Spleen (tissue), 11 donors: ENCODE results near the gene PCBP3. TPM values are rescaled to one million over a fixed set of nuclear protein-coding genes. Genes with fewer than 3 reads are reported as not detected.
"Not testable (repeated sequence)": the region's sequence is repeated elsewhere in the genome, so short reads cannot be mapped to it uniquely, and the experiment has no call there.

Experiments
- DNase-seq: peaks from one replicate; pipeline ENCODE4 v3.0.0-alpha.2; 2020
- H3K27ac ChIP-seq, 8 donors: fragments of 200-600 bp; sonication (generic) in 7 of 8; 1 replicate in 4 of 8; 2 replicates in 4 of 8; pipeline versions ENCODE4 v1.5.0 to v1.8.0; 2016 to 2021; ENCODE audit warnings: inconsistent platforms in 4 of 8, mild to moderate bottlenecking in 4 of 8, moderate library complexity in 1 of 8
- H3K27me3 ChIP-seq, 7 donors: fragments of 200-600 bp; sonication (generic) in 6 of 7; replicated peaks in 1 of 7; 1 replicate in 4 of 7; 2 replicates in 3 of 7; pipeline versions ENCODE4 v1.5.0 to v1.8.0; 2016 to 2021; ENCODE audit warnings: inconsistent platforms in 3 of 7, mild to moderate bottlenecking in 1 of 7
- H3K36me3 ChIP-seq, 6 donors: fragments of 200-600 bp; sonication (generic) in 5 of 6; 1 replicate in 4 of 6; 2 replicates in 2 of 6; pipeline versions ENCODE4 v1.5.0 to v1.8.0; 2016 to 2021; ENCODE audit warnings: inconsistent platforms in 2 of 6
- H3K4me1 ChIP-seq, 6 donors: fragments of 200-600 bp; sonication (generic) in 5 of 6; 1 replicate in 3 of 6; 2 replicates in 3 of 6; pipeline versions ENCODE4 v1.5.0 to v1.8.0; 2016 to 2021; ENCODE audit warnings: inconsistent platforms in 3 of 6
- H3K4me3 ChIP-seq, 8 donors: fragments of 200-600 bp; sonication (generic) in 7 of 8; 1 replicate in 4 of 8; 2 replicates in 4 of 8; pipeline versions ENCODE4 v1.5.0 to v1.8.0; 2016 to 2021; ENCODE audit warnings: inconsistent platforms in 4 of 8, mild to moderate bottlenecking in 4 of 8, moderate library complexity in 2 of 8
- H3K9me3 ChIP-seq, 8 donors: fragments of 200-600 bp; sonication (generic) in 7 of 8; 1 replicate in 4 of 8; 2 replicates in 4 of 8; pipeline versions ENCODE4 v1.5.0 to v1.8.0; 2016 to 2021; ENCODE audit warnings: inconsistent platforms in 4 of 8
- POLR2A ChIP-seq, 3 donors: fragments of 450-650 bp; IDR thresholded peaks; one replicate each; pipeline ENCODE4 v1.5.1; 2017; ENCODE audit warnings: antibody characterized with exemption in 3 of 3, mild to moderate bottlenecking in 1 of 3
- POLR2AphosphoS5 ChIP-seq, 3 donors: sonication (generic); formaldehyde crosslinking; IDR thresholded peaks; one replicate each; pipeline ENCODE4 v1.5.1; 2017; ENCODE audit warnings: antibody characterized with exemption in 3 of 3
- WGBS, 5 donors: extraction: QIAGEN DNeasy Blood & Tissue Kit in 3 of 5; methylation state at CpG; one replicate each; pipeline versions ENCODE4 v1.1.5 to v1.1.7; 2013 to 2018; 5-methylcytosine and 5-hydroxymethylcytosine counted together
- intact Hi-C: fragments of 100-400 bp; cut with DNase I; formaldehyde crosslinking; loops from one replicate; pipeline ENCODE4 v1.15.0; 2023; ENCODE audit warnings: low total_unique reads
- polyA plus RNA-seq, 3 donors: library from polyadenylated mRNA; stranded (reverse); fragments of 200-250 nt; gene quantifications; one replicate each; pipeline ENCODE4 v1.2.1, GENCODE V29; 2013
- total RNA-seq, 7 donors: library from RNA; depleted of rRNA in 3 of 7; stranded (reverse); fragments of >200 nt in 3 of 7; fragmentation: NEBNext Ultra II Directional in 4 of 7; extraction: Animal tissue kit (Norgen Biotek cat#: 25700) in 4 of 7; gene quantifications; one replicate each; pipeline versions ENCODE4 v1.1.0 to v1.2.1, GENCODE V29; 2016 to 2021
- TF ChIP-seq, protein P1 (sequence below), 11 experiments: fragments of 200-600 bp in 7 of 11; fragments of 450-650 bp in 4 of 11; sonication (generic) in 4 of 11; IDR thresholded peaks in 8 of 11; conservative IDR thresholded peaks in 3 of 11; 1 replicate in 7 of 11; 2 replicates in 4 of 11; pipeline versions ENCODE4 v1.4.0 to v1.8.0; 2016 to 2021; ENCODE audit warnings: antibody characterized with exemption in 11 of 11, inconsistent platforms in 4 of 11, mild to moderate bottlenecking in 1 of 11
- donor health status: healthy with polysubstance abuse.
- donor health status: DM: no; HTN: no; CAD: no; lungs with moderate emphysema.
- donor health status: DM: no; HTN: no; CAD: no.
- donor health status: Bipolar disorder and iron deficiency.
- donor health status: healthy.
- donor health status: DM: no; HTN: no; CAD: no.
- donor health status: DM: yes; HTN: yes; CAD: no.

The PCBP3 gene
- total and polyA plus RNA-seq, 10 donors = 4.2 to 31.6 (median 15.2) TPM

DNA sequence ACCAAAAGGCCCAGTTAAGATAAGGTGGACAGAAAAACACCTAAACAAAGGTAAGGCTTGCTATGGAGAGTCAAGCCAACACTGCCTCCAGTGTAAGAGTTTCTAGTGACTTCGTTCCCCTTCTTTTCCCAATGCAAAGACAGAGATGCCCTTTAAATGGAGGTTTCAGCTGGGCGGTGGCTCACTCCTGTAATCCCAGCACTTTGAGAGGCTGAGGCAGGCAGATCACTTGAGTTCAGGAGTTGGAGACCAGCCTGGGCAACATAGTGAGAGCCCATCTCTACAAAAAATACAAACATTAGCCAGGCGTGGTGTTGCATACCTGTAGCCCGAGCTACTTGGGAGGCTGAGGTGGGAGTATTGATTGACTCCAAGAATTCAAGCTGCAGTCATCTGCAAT is 314.0 kb downstream of the PCBP3 start:
- peaks cover 0 to 3% (median 0%) of the 10 kb centered on the region in 6 donors for H3K4me1 ChIP-seq
- WGBS, 5 donors = 79 to 91% (median 83%) methylated on average over 4 of the region's 4 CpGs
- no peak for DNase-seq
- H3K27me3 ChIP-seq = peaks cover 0 to 46% (median 0%) of the 10 kb centered on the region in 7 donors
- no peaks in the 10 kb centered on the region for H3K36me3 ChIP-seq
- no peak overlapping the region for H3K4me3 ChIP-seq
- TF ChIP-seq POLR2A (IDR thresholded peaks at IDR 0.05) (no peak), POLR2AphosphoS5 (IDR thresholded peaks at IDR 0.05) (no peak)
- TF ChIP-seq, protein P1, sequence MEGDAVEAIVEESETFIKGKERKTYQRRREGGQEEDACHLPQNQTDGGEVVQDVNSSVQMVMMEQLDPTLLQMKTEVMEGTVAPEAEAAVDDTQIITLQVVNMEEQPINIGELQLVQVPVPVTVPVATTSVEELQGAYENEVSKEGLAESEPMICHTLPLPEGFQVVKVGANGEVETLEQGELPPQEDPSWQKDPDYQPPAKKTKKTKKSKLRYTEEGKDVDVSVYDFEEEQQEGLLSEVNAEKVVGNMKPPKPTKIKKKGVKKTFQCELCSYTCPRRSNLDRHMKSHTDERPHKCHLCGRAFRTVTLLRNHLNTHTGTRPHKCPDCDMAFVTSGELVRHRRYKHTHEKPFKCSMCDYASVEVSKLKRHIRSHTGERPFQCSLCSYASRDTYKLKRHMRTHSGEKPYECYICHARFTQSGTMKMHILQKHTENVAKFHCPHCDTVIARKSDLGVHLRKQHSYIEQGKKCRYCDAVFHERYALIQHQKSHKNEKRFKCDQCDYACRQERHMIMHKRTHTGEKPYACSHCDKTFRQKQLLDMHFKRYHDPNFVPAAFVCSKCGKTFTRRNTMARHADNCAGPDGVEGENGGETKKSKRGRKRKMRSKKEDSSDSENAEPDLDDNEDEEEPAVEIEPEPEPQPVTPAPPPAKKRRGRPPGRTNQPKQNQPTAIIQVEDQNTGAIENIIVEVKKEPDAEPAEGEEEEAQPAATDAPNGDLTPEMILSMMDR (IDR thresholded peaks at IDR 0.05 in 8 of 11, conservative IDR thresholded peaks at IDR 0.05 in 3 of 11) = no peak
- H3K27ac ChIP-seq = no peak overlapping the region
- H3K9me3 ChIP-seq = peaks cover 0 to 22% (median 7%) of the 10 kb centered on the region in 8 donors
- intact Hi-C loops = no loop called here

- H3K27ac ChIP-seq = peak overlapping the region in 2 of 8 donors; percentile 0 to 3
- peaks cover 0 to 46% (median 0%) of the 10 kb centered on the region in 7 donors for H3K27me3 ChIP-seq
- 28 to 48% (median 40%) methylated on average over 7 of the region's 7 CpGs for WGBS, 5 donors
- H3K9me3 ChIP-seq = peaks cover 0 to 23% (median 7%) of the 10 kb centered on the region in 8 donors
- H3K36me3 ChIP-seq = no peaks in the 10 kb centered on the region
- no peak for DNase-seq
- no peak for TF ChIP-seq POLR2AphosphoS5 (IDR thresholded peaks at IDR 0.05)
- TF ChIP-seq POLR2A (IDR thresholded peaks at IDR 0.05) = no peak
- peaks cover 0 to 3% (median 0%) of the 10 kb centered on the region in 6 donors for H3K4me1 ChIP-seq
- intact Hi-C loops = no loop called here
- no peak overlapping the region for H3K4me3 ChIP-seq
These were observed 314.6 kb downstream of the PCBP3 start for GRCh38 chr21:45957981-45958600.

DNA sequence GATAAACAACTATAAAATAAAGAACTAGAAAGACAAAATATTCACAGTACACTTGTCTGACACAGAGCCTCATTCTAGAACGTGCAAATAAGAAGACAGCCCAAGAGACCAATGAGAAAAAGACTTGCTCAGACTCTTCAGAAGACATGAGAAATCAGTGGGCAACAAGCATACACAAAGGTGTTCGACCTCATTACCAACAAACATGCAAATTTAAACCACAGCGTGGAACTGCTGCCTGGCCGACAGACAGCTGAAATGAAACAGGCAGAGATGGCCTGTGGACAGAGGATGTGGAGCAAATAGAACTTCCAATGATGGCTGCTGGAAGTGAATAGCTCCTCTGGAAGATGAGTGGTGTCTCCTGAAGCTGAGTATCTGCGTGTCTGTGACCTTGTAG is 315.7 kb downstream of the PCBP3 start:
- H3K4me3 ChIP-seq = no peak overlapping the region
- intact Hi-C loops = no loop called here
- no peak for DNase-seq
- no peak overlapping the region for H3K27ac ChIP-seq
- peaks cover 0 to 30% (median 11%) of the 10 kb centered on the region in 8 donors for H3K9me3 ChIP-seq
- WGBS, 5 donors = 44 to 66% (median 58%) methylated on average over 5 of the region's 5 CpGs
- peaks cover 0 to 3% (median 0%) of the 10 kb centered on the region in 6 donors for H3K4me1 ChIP-seq
- H3K27me3 ChIP-seq = peaks cover 0 to 46% (median 0%) of the 10 kb centered on the region in 7 donors
- no peaks in the 10 kb centered on the region for H3K36me3 ChIP-seq
- TF ChIP-seq POLR2AphosphoS5 (IDR thresholded peaks at IDR 0.05) (no peak), POLR2A (IDR thresholded peaks at IDR 0.05) (no peak)
- TF ChIP-seq, protein P1 (IDR thresholded peaks at IDR 0.05 in 8 of 11, conservative IDR thresholded peaks at IDR 0.05 in 3 of 11) = no peak

DNA sequence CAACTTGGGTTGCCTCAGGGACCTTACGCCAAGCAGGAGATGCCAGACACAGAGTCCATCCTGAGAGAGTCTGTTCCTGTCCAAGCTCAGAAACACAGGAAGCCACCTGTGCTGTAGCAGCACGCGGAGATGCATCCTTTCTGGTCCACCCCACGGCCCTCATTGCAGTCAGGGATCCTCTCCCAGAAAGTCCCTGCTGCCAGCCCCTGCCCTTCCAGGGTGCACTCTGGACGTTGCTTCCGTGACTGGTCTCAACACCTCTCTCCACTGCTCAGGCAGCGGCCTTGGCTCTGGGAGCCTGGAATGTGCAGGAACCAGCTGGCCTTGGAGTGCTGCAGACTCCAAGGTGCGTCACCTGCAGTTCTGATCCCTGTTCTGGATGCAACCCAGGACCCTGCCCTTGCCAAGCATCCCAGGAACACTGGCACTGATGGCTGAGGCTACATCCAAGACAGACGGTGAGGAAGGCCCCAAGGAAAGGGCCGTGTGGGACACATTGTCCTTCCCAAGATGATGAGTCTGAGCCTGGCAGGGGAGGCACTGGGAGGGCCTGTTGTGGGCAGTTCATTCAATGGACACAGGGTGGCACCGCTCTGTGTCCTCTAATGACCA is 316.4 kb downstream of the PCBP3 start:
- TF ChIP-seq, protein P1 (IDR thresholded peaks at IDR 0.05 in 8 of 11, conservative IDR thresholded peaks at IDR 0.05 in 3 of 11) = no peak
- TF ChIP-seq POLR2A (IDR thresholded peaks at IDR 0.05) (no peak), POLR2AphosphoS5 (IDR thresholded peaks at IDR 0.05) (no peak)
- Histone ChIP-seq H3K27ac (no peak overlapping the region), H3K9me3 (peaks cover 0 to 37% (median 18%) of the 10 kb centered on the region in 8 donors), H3K36me3 (no peaks in the 10 kb centered on the region), H3K4me1 (peaks cover 0 to 3% (median 0%) of the 10 kb centered on the region in 6 donors), H3K27me3 (peaks cover 0 to 46% (median 0%) of the 10 kb centered on the region in 7 donors), H3K4me3 (no peak overlapping the region)
- no peak for DNase-seq
- intact Hi-C loops = no loop called here
- WGBS, 5 donors = 58 to 87% (median 86%) methylated on average over 6 to 11 of the region's 11 CpGs

DNA sequence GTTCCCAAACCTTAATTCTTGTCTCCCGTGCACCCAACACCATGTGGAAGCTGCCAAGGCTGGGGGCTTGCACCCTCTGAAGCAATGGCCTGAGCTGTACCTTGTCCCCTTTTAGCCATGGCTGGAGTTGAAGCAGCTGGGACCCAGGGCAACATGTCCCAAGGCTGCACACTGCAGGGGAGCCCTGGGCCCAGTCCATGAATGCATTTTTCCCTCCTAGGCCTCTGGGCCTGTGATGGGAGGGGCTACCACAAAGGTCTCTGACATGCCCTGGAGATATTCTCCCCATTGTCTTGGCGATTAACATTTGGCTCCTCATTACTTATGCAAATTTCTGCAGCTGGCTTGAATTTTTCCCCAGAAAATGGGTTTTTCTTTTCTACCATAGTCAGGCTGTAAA is 317.9 kb downstream of the PCBP3 start:
- DNase-seq, H3K4me1 ChIP-seq, H3K27ac ChIP-seq, intact Hi-C loops, H3K36me3 ChIP-seq, H3K4me3 ChIP-seq: not testable (repeated sequence)
- H3K27me3 ChIP-seq = peaks cover 0 to 45% (median 0%) of the 10 kb centered on the region in 7 donors
- 57 to 92% (median 78%) methylated on average over 1 to 2 of the region's 2 CpGs for WGBS, 5 donors
- H3K9me3 ChIP-seq = peaks cover 0 to 43% (median 22%) of the 10 kb centered on the region in 8 donors
